RWPE2 (cell line): ENCODE measurements around the gene COPRS.

ENCODE experiments used
- ATAC-seq: fragments of 200-7000 bp; cut with Tn5 transposase; 3 replicates; pipeline ENCODE4 v1.9.1; 2021; ENCODE audit warnings: low read depth
- DNase-seq: peaks from one replicate; pipeline ENCODE4 v3.0.0-alpha.2; 2020; ENCODE audit warnings: low spot score
- H3K27ac ChIP-seq: fragments of 450-650 bp; 2 replicates; pipeline ENCODE4 v1.5.1; 2017; ENCODE audit warnings: mild to moderate bottlenecking; ENCODE audit not compliant: poor library complexity, severe bottlenecking
- H3K27me3 ChIP-seq: fragments of 250-450 bp; sonication (Bioruptor Pico); 2 replicates; pipeline ENCODE4 v1.5.1; 2021; ENCODE audit warnings: mild to moderate bottlenecking, moderate library complexity; ENCODE audit not compliant: insufficient read depth, poor library complexity, severe bottlenecking
- H3K36me3 ChIP-seq: fragments of 250-450 bp; sonication (Bioruptor Pico); 2 replicates; pipeline ENCODE4 v1.5.1; 2020; ENCODE audit warnings: low read depth, mild to moderate bottlenecking, moderate library complexity
- H3K4me1 ChIP-seq: fragments of 250-450 bp; sonication (Bioruptor Pico); 2 replicates; pipeline ENCODE4 v1.5.1; 2021; ENCODE audit warnings: mild to moderate bottlenecking, moderate library complexity; ENCODE audit not compliant: insufficient read depth, poor library complexity, severe bottlenecking
- H3K4me3 ChIP-seq: fragments of 250-450 bp; sonication (Bioruptor Pico); 2 replicates; pipeline ENCODE4 v1.5.1; 2021; ENCODE audit warnings: mild to moderate bottlenecking, moderate library complexity; ENCODE audit not compliant: severe bottlenecking
- H3K9me3 ChIP-seq: fragments of 250-450 bp; sonication (Bioruptor Pico); 2 replicates; pipeline ENCODE4 v1.5.1; 2021; ENCODE audit warnings: mild to moderate bottlenecking, moderate library complexity; ENCODE audit not compliant: severe bottlenecking
- CTCF ChIP-seq: fragments of 450-650 bp; IDR thresholded peaks from one replicate; pipeline ENCODE4 v1.5.1; 2017; ENCODE audit warnings: mild to moderate bottlenecking, moderate library complexity; ENCODE audit not compliant: poor library complexity, severe bottlenecking

COPRS gene, protein sequence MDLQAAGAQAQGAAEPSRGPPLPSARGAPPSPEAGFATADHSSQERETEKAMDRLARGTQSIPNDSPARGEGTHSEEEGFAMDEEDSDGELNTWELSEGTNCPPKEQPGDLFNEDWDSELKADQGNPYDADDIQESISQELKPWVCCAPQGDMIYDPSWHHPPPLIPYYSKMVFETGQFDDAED

GRCh38 chr17:31858642-31859486 lies at the start of gene COPRS:
Gene COPRS, minus strand, starts transcription at chr17:31859244. Its CDS starts 45 bp downstream, at chr17:31859199.
- H3K4me1 ChIP-seq = peaks cover 10% of the 10 kb centered on the region
- TF ChIP-seq CTCF = peak; percentile 34
- peak; percentile 80 for DNase-seq
- H3K27me3 ChIP-seq = no peaks in the 10 kb centered on the region
- peaks cover 33% of the 10 kb centered on the region for H3K36me3 ChIP-seq
- H3K9me3 ChIP-seq = no peaks in the 10 kb centered on the region
- H3K4me3 ChIP-seq = peak within 1 kb of the TSS; percentile 93
- peak; percentile 67 for ATAC-seq
- peak within 1 kb of the TSS; percentile 64 for H3K27ac ChIP-seq

DNA sequence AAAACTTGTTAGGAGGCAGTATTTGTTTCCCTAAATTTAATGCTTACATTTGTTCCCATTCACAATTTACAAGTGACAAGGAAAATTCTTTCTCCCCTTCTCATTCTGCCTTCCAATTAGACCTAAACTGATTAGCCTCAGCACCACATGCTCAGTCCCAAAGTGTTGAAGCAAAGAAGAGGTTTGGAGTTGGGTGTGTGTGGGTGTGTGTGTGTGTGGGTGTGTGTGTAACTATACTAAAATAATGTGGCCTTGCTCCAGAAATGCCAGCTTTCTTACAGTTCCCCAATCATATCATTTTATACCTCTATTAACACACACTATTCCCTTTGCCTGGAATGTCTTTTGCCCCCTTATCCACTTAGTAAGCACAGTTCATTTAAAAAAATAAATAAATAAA lies 49.3 kb upstream of the COPRS start:
- no peak for TF ChIP-seq CTCF
- no peak for ATAC-seq
- no peak overlapping the region for H3K27ac ChIP-seq
- no peaks in the 10 kb centered on the region for H3K36me3 ChIP-seq
- no peaks in the 10 kb centered on the region for H3K9me3 ChIP-seq
- H3K4me3 ChIP-seq = no peak overlapping the region
- no peaks in the 10 kb centered on the region for H3K27me3 ChIP-seq
- no peaks in the 10 kb centered on the region for H3K4me1 ChIP-seq
- DNase-seq = no peak

DNA sequence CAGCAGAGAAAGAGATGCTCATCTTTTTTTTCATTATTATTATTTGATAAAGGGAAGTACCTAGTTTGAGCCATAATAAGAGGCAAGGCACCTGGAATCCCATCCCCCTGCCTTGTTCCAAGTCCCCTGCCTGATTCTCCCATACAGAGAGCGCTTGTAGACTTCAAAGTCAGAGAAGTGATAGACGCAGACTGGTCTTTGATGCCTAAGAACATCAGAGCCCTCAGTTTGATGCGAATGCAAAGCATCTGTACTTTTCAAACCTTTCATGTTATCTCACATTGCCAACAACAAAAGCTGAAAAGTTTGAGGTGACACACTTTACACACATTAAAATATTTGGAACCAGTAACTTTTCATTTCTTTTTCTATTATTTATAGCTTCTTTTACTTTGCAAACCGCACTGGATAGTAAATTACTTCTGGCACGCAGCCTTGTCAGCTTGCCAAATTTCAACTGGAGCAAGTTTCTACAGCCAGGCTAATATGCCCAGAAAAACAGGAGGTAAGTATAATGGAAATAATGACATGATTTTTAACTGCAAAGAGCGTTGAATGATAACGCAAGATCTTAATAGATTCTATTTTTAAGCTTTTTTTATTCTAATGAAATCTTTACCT lies 48.4 kb upstream of the COPRS start:
- no peak for TF ChIP-seq CTCF
- DNase-seq (no peak), ATAC-seq (peak; percentile 38; the same call in 1 of the 3 replicates)
- Histone ChIP-seq H3K4me3 (no peak overlapping the region), H3K9me3 (no peaks in the 10 kb centered on the region), H3K36me3 (no peaks in the 10 kb centered on the region), H3K27me3 (no peaks in the 10 kb centered on the region), H3K4me1 (no peaks in the 10 kb centered on the region), H3K27ac (no peak overlapping the region)

- peaks cover 3% of the 10 kb centered on the region for H3K4me1 ChIP-seq
- no peak for DNase-seq
- H3K27ac ChIP-seq = no peak overlapping the region
- no peak for ATAC-seq
- H3K9me3 ChIP-seq = no peaks in the 10 kb centered on the region
- peaks cover 22% of the 10 kb centered on the region for H3K36me3 ChIP-seq
- TF ChIP-seq CTCF = no peak
- H3K27me3 ChIP-seq = no peaks in the 10 kb centered on the region
- no peak overlapping the region for H3K4me3 ChIP-seq
Measured at GRCh38 chr17:31903401-31903800, 44.4 kb upstream of the COPRS start.
